MM.1S (cell line): ENCODE measurements around the gene LCP2.

Source experiments
- CTCF ChIP-seq: fragments of 300-600 bp; sonication (generic); IDR thresholded peaks from 2 replicates; pipeline ENCODE4 v1.5.1; 2016; ENCODE audit warnings: antibody characterized with exemption, low read length, mixed read lengths
- EZH2 ChIP-seq: fragments of 300-600 bp; sonication (generic); optimal IDR thresholded peaks from 2 replicates; pipeline ENCODE3; 2017; ENCODE audit warnings: low read depth, mild to moderate bottlenecking, antibody characterized with exemption, low read length, mixed read lengths
- EZH2phosphoT487 ChIP-seq: fragments of 300-600 bp; sonication (generic); IDR thresholded peaks from 2 replicates; pipeline ENCODE4 v1.6.1; 2018; ENCODE audit warnings: antibody characterized with exemption, low read length

DNA sequence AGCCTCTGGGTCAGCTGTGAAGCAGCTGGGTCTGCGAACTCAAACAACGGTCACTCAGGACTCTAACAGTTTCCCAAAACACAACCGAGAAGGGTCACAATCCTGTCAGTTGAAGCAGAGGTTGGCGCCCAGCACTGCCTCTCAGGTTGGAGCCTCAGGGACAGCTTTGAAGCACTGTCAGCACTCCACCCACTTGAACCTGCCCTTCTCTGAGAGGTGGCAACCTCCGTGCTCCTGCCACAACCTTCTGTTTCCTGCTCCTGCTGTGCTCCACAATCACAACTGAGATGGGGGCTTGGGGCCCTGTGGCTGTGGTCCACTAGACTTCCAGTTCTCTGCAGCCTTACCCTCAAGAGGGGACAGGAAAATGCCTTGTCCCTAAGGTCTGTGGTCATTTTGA is 21.7 kb upstream of the LCP2 start:
- TF ChIP-seq CTCF: no peak
- no peak for TF ChIP-seq EZH2phosphoT487
- no peak for TF ChIP-seq EZH2
